Breast epithelium (tissue), 3 donors: ENCODE results near the gene TMEM139.

ENCODE experiments used
- POLR2AphosphoS5 ChIP-seq, 3 donors: sonication (generic); formaldehyde crosslinking; IDR thresholded peaks; one replicate each; pipeline ENCODE4 v1.6.1; 2017; ENCODE audit warnings: antibody characterized with exemption in 3 of 3
- TF ChIP-seq, protein P1 (sequence below), 3 donors: fragments of 450-650 bp; IDR thresholded peaks; one replicate each; pipeline ENCODE4 v1.5.1; 2016 to 2017; ENCODE audit warnings: antibody characterized with exemption in 3 of 3, mild to moderate bottlenecking in 3 of 3, moderate library complexity in 3 of 3

DNA sequence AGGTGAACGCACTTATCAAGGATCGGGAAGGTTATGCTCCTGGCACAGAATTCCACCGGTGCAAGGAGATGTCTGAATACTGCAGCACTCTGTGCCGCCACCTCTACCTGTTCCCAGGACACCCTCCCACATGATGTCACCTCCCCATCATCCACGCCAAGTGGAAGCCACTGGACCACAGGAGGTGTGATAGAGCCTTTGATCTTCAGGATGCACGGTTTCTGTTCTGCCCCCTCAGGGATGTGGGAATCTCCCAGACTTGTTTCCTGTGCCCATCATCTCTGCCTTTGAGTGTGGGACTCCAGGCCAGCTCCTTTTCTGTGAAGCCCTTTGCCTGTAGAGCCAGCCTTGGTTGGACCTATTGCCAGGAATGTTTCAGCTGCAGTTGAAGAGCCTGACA is 20.2 kb downstream of the TMEM139 start:
- TF ChIP-seq, protein P1, sequence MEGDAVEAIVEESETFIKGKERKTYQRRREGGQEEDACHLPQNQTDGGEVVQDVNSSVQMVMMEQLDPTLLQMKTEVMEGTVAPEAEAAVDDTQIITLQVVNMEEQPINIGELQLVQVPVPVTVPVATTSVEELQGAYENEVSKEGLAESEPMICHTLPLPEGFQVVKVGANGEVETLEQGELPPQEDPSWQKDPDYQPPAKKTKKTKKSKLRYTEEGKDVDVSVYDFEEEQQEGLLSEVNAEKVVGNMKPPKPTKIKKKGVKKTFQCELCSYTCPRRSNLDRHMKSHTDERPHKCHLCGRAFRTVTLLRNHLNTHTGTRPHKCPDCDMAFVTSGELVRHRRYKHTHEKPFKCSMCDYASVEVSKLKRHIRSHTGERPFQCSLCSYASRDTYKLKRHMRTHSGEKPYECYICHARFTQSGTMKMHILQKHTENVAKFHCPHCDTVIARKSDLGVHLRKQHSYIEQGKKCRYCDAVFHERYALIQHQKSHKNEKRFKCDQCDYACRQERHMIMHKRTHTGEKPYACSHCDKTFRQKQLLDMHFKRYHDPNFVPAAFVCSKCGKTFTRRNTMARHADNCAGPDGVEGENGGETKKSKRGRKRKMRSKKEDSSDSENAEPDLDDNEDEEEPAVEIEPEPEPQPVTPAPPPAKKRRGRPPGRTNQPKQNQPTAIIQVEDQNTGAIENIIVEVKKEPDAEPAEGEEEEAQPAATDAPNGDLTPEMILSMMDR (IDR thresholded peaks at IDR 0.05), result no peak
- no peak for TF ChIP-seq POLR2AphosphoS5 (IDR thresholded peaks at IDR 0.05)
